SK-N-MC (cell line): ENCODE measurements around the gene POLQ.

Experiments used
- EZH2 ChIP-seq: fragments of 200-600 bp; sonication (generic); IDR thresholded peaks from one replicate; pipeline ENCODE4 v1.6.1; 2017; ENCODE audit warnings: antibody characterized with exemption
- FOXP2 ChIP-seq: optimal IDR thresholded peaks from 2 replicates; pipeline ENCODE3; 2011; ENCODE audit warnings: mild to moderate bottlenecking, moderate library complexity; ENCODE audit not compliant: insufficient read depth; ENCODE audit errors: extremely low read length, control extremely low read depth
- POLR2AphosphoS5 ChIP-seq: IDR thresholded peaks from 2 replicates; pipeline ENCODE4 v1.6.1; 2012; ENCODE audit warnings: mild to moderate bottlenecking, low read depth, low read length, borderline replicate concordance

DNA sequence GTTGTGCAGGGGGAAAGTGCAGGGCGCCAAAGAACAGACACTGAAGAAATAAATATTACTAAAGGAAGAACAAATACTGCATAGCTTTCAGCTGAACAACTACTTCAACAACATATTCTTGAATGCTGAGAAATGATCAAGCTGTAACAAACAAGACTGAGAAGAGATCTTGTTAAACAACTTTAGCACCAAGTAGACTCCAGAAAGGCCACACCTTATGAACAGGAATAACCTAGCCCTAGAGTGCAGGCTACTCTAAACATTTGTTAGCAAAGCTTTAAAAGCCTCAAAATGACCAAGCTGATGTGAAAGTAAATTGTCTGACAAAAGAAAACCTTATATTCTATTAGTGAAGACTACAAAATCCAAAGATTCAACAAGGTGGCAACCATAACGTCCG is 83.2 kb downstream of the POLQ start:
- TF ChIP-seq POLR2AphosphoS5 (no peak), EZH2 (no peak), FOXP2 (no peak)
